Tibial nerve (tissue), 4 donors: ENCODE results near the gene RPRD1B. TPM values are rescaled to one million over a fixed set of nuclear protein-coding genes. Genes with fewer than 3 reads are reported as not detected.

Experiments used
- DNase-seq, 2 donors: peaks; one replicate each; pipeline ENCODE4 v3.0.0-alpha.2; 2019; ENCODE audit warnings: low spot score in 2 of 2
- H3K27ac ChIP-seq, 4 donors: fragments of 200-600 bp; sonication (generic) in 3 of 4; one replicate each; pipeline ENCODE4 v1.5.1; 2017 to 2019; ENCODE audit warnings: mild to moderate bottlenecking in 1 of 4
- H3K27me3 ChIP-seq, 2 donors: fragments of 200-600 bp; sonication (generic) in 1 of 2; one replicate each; pipeline versions ENCODE4 v1.5.1 to v1.6.0; 2017 to 2019
- H3K36me3 ChIP-seq, 3 donors: fragments of 200-600 bp; sonication (generic); one replicate each; pipeline ENCODE4 v1.5.1; 2018 to 2019
- H3K4me1 ChIP-seq, 4 donors: fragments of 200-600 bp; sonication (generic) in 3 of 4; one replicate each; pipeline ENCODE4 v1.5.1; 2017 to 2019
- H3K4me3 ChIP-seq, 4 donors: fragments of 200-600 bp; sonication (generic) in 3 of 4; one replicate each; pipeline ENCODE4 v1.5.1; 2017 to 2019; ENCODE audit warnings: mild to moderate bottlenecking in 1 of 4, moderate library complexity in 1 of 4
- H3K9me3 ChIP-seq, 4 donors: fragments of 200-600 bp; sonication (generic) in 3 of 4; one replicate each; pipeline ENCODE4 v1.5.1; 2017 to 2019
- CTCF ChIP-seq, 5 experiments: fragments of 200-600 bp in 3 of 5; fragments of 450-650 bp in 2 of 5; sonication (generic) in 3 of 5; IDR thresholded peaks; one replicate each; pipeline ENCODE4 v1.5.1; 2016 to 2019; ENCODE audit warnings: antibody characterized with exemption in 5 of 5, mild to moderate bottlenecking in 3 of 5, moderate library complexity in 2 of 5
- EP300 ChIP-seq, 2 donors: sonication (generic); formaldehyde crosslinking; IDR thresholded peaks; one replicate each; pipeline ENCODE4 v1.6.1; 2017; ENCODE audit warnings: antibody characterized with exemption in 2 of 2, mild to moderate bottlenecking in 1 of 2
- POLR2A ChIP-seq, 2 donors: fragments of 450-650 bp; IDR thresholded peaks; one replicate each; pipeline ENCODE4 v1.6.1; 2017; ENCODE audit warnings: antibody characterized with exemption in 2 of 2, mild to moderate bottlenecking in 2 of 2, moderate library complexity in 2 of 2
- WGBS, 2 donors: methylation state at CpG; one replicate each; pipeline ENCODE4 v1.1.5; 2018; 5-methylcytosine and 5-hydroxymethylcytosine counted together
- total RNA-seq, 4 donors: library from RNA; depleted of rRNA; stranded (reverse); fragments of >200 nt; gene quantifications; one replicate each; pipeline ENCODE4 v1.1.0, GENCODE V29; 2016

The RPRD1B gene
- total RNA-seq, 4 donors from 2014 or later: 28.5 to 36.3 (median 35.1) TPM

GRCh38 chr20:38052870-38053269 lies 19.3 kb downstream of the RPRD1B start:
- DNase-seq: no peak
- TF ChIP-seq CTCF (IDR thresholded peaks at IDR 0.05) (no peak), POLR2A (IDR thresholded peaks at IDR 0.05) (no peak), EP300 (IDR thresholded peaks at IDR 0.05) (no peak)
- WGBS, 2 donors: 90 to 95% methylated on average over 2 of the region's 2 CpGs
- Histone ChIP-seq H3K9me3 (no peaks in the 10 kb centered on the region), H3K27me3 (no peaks in the 10 kb centered on the region), H3K4me1 (peaks cover 0 to 29% (median 2%) of the 10 kb centered on the region in 4 donors), H3K36me3 (peaks cover 0 to 42% (median 0%) of the 10 kb centered on the region in 3 donors), H3K27ac (no peak overlapping the region), H3K4me3 (no peak overlapping the region)

- no peaks in the 10 kb centered on the region for H3K9me3 ChIP-seq
- TF ChIP-seq CTCF (IDR thresholded peaks at IDR 0.05): no peak
- TF ChIP-seq POLR2A (IDR thresholded peaks at IDR 0.05): no peak
- TF ChIP-seq EP300 (IDR thresholded peaks at IDR 0.05): no peak
- 86 to 92% methylated on average over 2 of the region's 2 CpGs for WGBS, 2 donors
- no peaks in the 10 kb centered on the region for H3K27me3 ChIP-seq
- H3K4me1 ChIP-seq: peaks cover 0 to 24% (median 2%) of the 10 kb centered on the region in 4 donors
- H3K36me3 ChIP-seq: peaks cover 0 to 46% (median 11%) of the 10 kb centered on the region in 3 donors
- no peak overlapping the region for H3K27ac ChIP-seq
- DNase-seq: no peak
- H3K4me3 ChIP-seq: no peak overlapping the region
These were observed 21.1 kb downstream of the RPRD1B start for GRCh38 chr20:38054647-38055046.

GRCh38 chr20:38055294-38055693 lies 21.7 kb downstream of the RPRD1B start:
- Histone ChIP-seq H3K27ac (no peak overlapping the region), H3K4me3 (no peak overlapping the region), H3K27me3 (no peaks in the 10 kb centered on the region), H3K36me3 (peaks cover 0 to 46% (median 14%) of the 10 kb centered on the region in 3 donors), H3K4me1 (peaks cover 0 to 18% (median 2%) of the 10 kb centered on the region in 4 donors), H3K9me3 (no peaks in the 10 kb centered on the region)
- no peak for TF ChIP-seq POLR2A (IDR thresholded peaks at IDR 0.05)
- no peak for TF ChIP-seq CTCF (IDR thresholded peaks at IDR 0.05)
- no peak for TF ChIP-seq EP300 (IDR thresholded peaks at IDR 0.05)
- WGBS, 2 donors: 36 to 52% methylated on average over 4 of the region's 4 CpGs
- DNase-seq: no peak

- Histone ChIP-seq H3K27ac (no peak overlapping the region), H3K36me3 (peaks cover 0 to 46% (median 14%) of the 10 kb centered on the region in 3 donors), H3K4me3 (no peak overlapping the region), H3K9me3 (no peaks in the 10 kb centered on the region), H3K4me1 (peaks cover 0 to 14% (median 2%) of the 10 kb centered on the region in 4 donors), H3K27me3 (no peaks in the 10 kb centered on the region)
- no peak for TF ChIP-seq POLR2A (IDR thresholded peaks at IDR 0.05)
- no peak for TF ChIP-seq CTCF (IDR thresholded peaks at IDR 0.05)
- no peak for TF ChIP-seq EP300 (IDR thresholded peaks at IDR 0.05)
- 80 to 84% methylated on average over 6 of the region's 6 CpGs for WGBS, 2 donors
- no peak for DNase-seq
These were observed 22.3 kb downstream of the RPRD1B start for GRCh38 chr20:38055848-38056247.

- H3K27me3 ChIP-seq: no peaks in the 10 kb centered on the region
- peaks cover 0 to 14% (median 2%) of the 10 kb centered on the region in 4 donors for H3K4me1 ChIP-seq
- 22 to 24% methylated on average over 7 of the region's 7 CpGs for WGBS, 2 donors
- TF ChIP-seq CTCF (IDR thresholded peaks at IDR 0.05): peak; percentile 69 to 89 (median 88)
- no peak for TF ChIP-seq POLR2A (IDR thresholded peaks at IDR 0.05)
- TF ChIP-seq EP300 (IDR thresholded peaks at IDR 0.05): no peak
- H3K36me3 ChIP-seq: peaks cover 0 to 54% (median 14%) of the 10 kb centered on the region in 3 donors
- H3K4me3 ChIP-seq: no peak overlapping the region
- no peaks in the 10 kb centered on the region for H3K9me3 ChIP-seq
- peak; percentile 84 to 96 for DNase-seq
- H3K27ac ChIP-seq: no peak overlapping the region
These were observed 23.9 kb downstream of the RPRD1B start for GRCh38 chr20:38057351-38057972.
